HEK293 (cell line): ENCODE data around the gene BCAS3.

Experiments used
- ATF2 ChIP-seq: fragments of 450-650 bp; formaldehyde crosslinking; IDR thresholded peaks from 2 replicates; pipeline ENCODE4 v1.5.1; 2016; ENCODE audit warnings: missing biosample characterization, missing genetic modification characterization, low read depth
- CTCF ChIP-seq: fragments of 450-650 bp; formaldehyde crosslinking; IDR thresholded peaks from 2 replicates; pipeline ENCODE4 v1.5.1; 2016; ENCODE audit warnings: missing biosample characterization, missing genetic modification characterization
- KLF9 ChIP-seq: fragments of 450-650 bp; formaldehyde crosslinking; IDR thresholded peaks from 2 replicates; pipeline ENCODE4 v1.5.1; 2016; ENCODE audit warnings: missing biosample characterization, missing genetic modification characterization, low read depth
- ZNF146 ChIP-seq: fragments of 450-650 bp; formaldehyde crosslinking; IDR thresholded peaks from 2 replicates; pipeline ENCODE4 v1.5.1; 2016; ENCODE audit warnings: missing biosample characterization, missing genetic modification characterization
- ZNF324 ChIP-seq: fragments of 450-650 bp; formaldehyde crosslinking; IDR thresholded peaks from 2 replicates; pipeline ENCODE4 v1.5.1; 2016; ENCODE audit warnings: missing biosample characterization, missing genetic modification characterization
- ZNF544 ChIP-seq: fragments of 450-650 bp; formaldehyde crosslinking; IDR thresholded peaks from 2 replicates; pipeline ENCODE4 v1.5.0; 2017; ENCODE audit warnings: missing biosample characterization, missing genetic modification characterization
- ZNF624 ChIP-seq: fragments of 450-650 bp; formaldehyde crosslinking; IDR thresholded peaks from 2 replicates; pipeline ENCODE4 v1.5.1; 2017; ENCODE audit warnings: missing biosample characterization, missing genetic modification characterization
- ZNF792 ChIP-seq: fragments of 450-650 bp; formaldehyde crosslinking; IDR thresholded peaks from 2 replicates; pipeline ENCODE4 v1.5.1; 2016; ENCODE audit warnings: missing biosample characterization, missing genetic modification characterization

GRCh38 chr17:61395983-61396585, 718.4 kb downstream of the BCAS3 start:
- no peak for TF ChIP-seq CTCF (tag by site-specific recombination)
- TF ChIP-seq ZNF624 (tag by site-specific recombination) = no peak
- TF ChIP-seq ZNF146 (tag by site-specific recombination) = no peak
- TF ChIP-seq ZNF792 = no peak
- no peak for TF ChIP-seq ZNF324 (tag by site-specific recombination)
- TF ChIP-seq ATF2 (tag by site-specific recombination) = no peak
- TF ChIP-seq KLF9 (tag by site-specific recombination) = no peak
- no peak for TF ChIP-seq ZNF544 (tag by site-specific recombination)
